Mucosa of descending colon (tissue), 3 donors: ENCODE data around the gene ZNF668. TPM values are rescaled to one million over a fixed set of nuclear protein-coding genes. Genes with fewer than 3 reads are reported as not detected.
A peak's percentile ranks its signal among the peaks of the same experiment; 100 is the strongest.

Source experiments
- ATAC-seq: fragments of 200-7000 bp; cut with Tn5 transposase; one replicate; pipeline ENCODE4 v1.9.1; 2020; ENCODE audit warnings: mild to moderate bottlenecking, moderate library complexity
- DNase-seq, 3 donors: peaks; one replicate each; pipeline ENCODE4 v3.0.0-alpha.2; 2020
- H3K36me3 ChIP-seq: fragments of 200-600 bp; one replicate; pipeline ENCODE4 v1.8.0; 2021; ENCODE audit warnings: low read depth, mild to moderate bottlenecking
- H3K4me1 ChIP-seq: fragments of 200-600 bp; one replicate; pipeline ENCODE4 v1.8.0; 2021; ENCODE audit warnings: low read depth, mild to moderate bottlenecking
- H3K4me3 ChIP-seq: fragments of 200-600 bp; one replicate; pipeline ENCODE4 v1.8.0; 2021; ENCODE audit warnings: mild to moderate bottlenecking
- H3K9me3 ChIP-seq: fragments of 200-600 bp; one replicate; pipeline ENCODE4 v1.8.0; 2021; ENCODE audit warnings: mild to moderate bottlenecking
- intact Hi-C, 2 donors: fragments of 100-400 bp; cut with DNase I in 1 of 2; cut with micrococcal nuclease in 1 of 2; formaldehyde crosslinking; loops; one replicate each; pipeline versions ENCODE4 v1.11.0 to v1.11.1; 2022; cut with DNase I, micrococcal nuclease
- total RNA-seq, 3 donors: library from RNA; stranded (reverse); fragmentation: NEBNext Ultra II Directional in 2 of 3; extraction: Animal tissue kit (Norgen Biotek cat#: 25700) in 2 of 3; gene quantifications; one replicate each; pipeline versions ENCODE4 v1.2.1 to v1.2.4, GENCODE V29; 2021 to 2023
- TF ChIP-seq, protein P1 (sequence below): fragments of 200-600 bp; IDR thresholded peaks from one replicate; pipeline ENCODE4 v1.8.0; 2022; ENCODE audit warnings: antibody characterized with exemption, mild to moderate bottlenecking
- donor health status: DM: no; HTN: no; CAD: no; lungs with moderate emphysema.
- donor health status: DM: no; HTN: no; CAD: no.
- donor health status: DM: no; HTN: yes; CAD: no.

ZNF668 gene
- total RNA-seq, 3 donors from 2014 or later: 8.3 to 10.2 (median 9.8) TPM

- TF ChIP-seq, protein P1, sequence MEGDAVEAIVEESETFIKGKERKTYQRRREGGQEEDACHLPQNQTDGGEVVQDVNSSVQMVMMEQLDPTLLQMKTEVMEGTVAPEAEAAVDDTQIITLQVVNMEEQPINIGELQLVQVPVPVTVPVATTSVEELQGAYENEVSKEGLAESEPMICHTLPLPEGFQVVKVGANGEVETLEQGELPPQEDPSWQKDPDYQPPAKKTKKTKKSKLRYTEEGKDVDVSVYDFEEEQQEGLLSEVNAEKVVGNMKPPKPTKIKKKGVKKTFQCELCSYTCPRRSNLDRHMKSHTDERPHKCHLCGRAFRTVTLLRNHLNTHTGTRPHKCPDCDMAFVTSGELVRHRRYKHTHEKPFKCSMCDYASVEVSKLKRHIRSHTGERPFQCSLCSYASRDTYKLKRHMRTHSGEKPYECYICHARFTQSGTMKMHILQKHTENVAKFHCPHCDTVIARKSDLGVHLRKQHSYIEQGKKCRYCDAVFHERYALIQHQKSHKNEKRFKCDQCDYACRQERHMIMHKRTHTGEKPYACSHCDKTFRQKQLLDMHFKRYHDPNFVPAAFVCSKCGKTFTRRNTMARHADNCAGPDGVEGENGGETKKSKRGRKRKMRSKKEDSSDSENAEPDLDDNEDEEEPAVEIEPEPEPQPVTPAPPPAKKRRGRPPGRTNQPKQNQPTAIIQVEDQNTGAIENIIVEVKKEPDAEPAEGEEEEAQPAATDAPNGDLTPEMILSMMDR: no peak
- H3K4me3 ChIP-seq: no peak overlapping the region
- H3K36me3 ChIP-seq: no peaks in the 10 kb centered on the region
- H3K9me3 ChIP-seq: no peaks in the 10 kb centered on the region
- DNase-seq: no peak
- ATAC-seq: peak; percentile 94
- H3K4me1 ChIP-seq: no peaks in the 10 kb centered on the region
- intact Hi-C loops: no loop called here
Measured at GRCh38 chr16:31052114-31052513, 21.9 kb downstream of the ZNF668 start.

DNA sequence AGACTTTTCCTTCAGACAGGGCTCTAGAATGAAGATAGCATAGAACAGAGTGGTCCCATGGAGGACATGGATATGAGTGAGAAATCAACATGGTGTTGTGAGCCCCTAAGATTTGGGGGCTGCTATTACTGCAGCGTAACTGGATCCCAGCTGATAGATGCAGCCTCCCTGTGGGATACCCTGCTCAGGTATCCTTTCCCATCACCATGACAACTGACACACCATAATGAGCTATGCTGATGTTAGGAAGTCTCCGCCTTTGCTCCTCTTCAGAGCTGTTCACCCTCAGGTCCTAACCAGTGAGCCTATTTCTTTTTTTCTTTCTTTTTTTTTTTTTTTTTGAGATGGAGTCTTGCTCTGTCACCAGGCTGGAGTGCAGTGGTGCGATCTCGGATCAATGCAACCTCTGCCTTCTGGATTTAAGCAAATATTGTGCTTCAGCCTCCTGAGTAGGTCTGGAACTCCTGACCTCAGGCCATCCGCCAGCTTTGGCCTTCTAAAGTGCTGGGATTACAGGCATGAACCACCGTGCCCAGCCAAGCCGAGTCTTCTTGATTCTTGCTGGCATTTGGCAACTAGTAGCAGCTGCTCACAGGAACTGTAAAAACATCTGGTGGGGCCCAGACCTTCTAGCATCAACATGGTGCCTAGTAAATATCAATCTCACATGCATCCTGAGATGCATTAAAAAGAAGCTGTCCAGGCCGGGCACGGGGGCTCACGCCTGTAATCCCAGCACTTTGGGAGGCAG is 23.6 kb downstream of the ZNF668 start:
- intact Hi-C loops: no loop called here
- no peaks in the 10 kb centered on the region for H3K4me1 ChIP-seq
- no peaks in the 10 kb centered on the region for H3K9me3 ChIP-seq
- TF ChIP-seq, protein P1: no peak
- H3K36me3 ChIP-seq: no peaks in the 10 kb centered on the region
- no peak for ATAC-seq
- no peak overlapping the region for H3K4me3 ChIP-seq
- no peak for DNase-seq

DNA sequence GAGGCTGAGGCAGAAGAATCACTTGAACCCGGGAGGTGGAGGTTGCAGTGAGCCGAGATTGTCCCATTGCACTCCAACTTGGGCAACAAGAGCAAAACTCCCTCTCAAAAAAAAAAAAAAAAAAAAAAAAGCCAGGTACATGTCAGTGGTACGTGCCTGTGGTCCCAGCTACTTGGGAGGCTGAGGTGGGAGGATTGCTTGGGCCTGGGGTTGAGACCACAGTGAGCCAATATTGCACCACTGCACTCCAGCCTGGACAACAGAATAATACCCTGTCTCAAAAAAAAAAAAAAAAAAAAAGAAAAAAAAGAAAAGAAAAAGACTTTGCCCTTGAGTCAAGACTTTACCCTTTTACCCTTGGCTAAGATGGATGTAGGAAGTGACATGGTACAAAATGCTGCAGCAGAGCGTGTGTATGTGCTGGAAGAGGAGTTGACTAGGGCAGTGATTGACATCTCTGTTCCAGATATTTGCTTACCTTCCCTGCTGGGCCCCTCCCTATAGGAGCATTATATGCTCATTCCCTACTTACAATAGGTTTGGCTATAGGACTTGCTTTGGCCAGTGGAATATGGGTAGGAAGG is 30.1 kb downstream of the ZNF668 start:
- TF ChIP-seq, protein P1: no peak
- intact Hi-C loops: no loop called here
- Histone ChIP-seq H3K4me3 (no peak overlapping the region), H3K9me3 (no peaks in the 10 kb centered on the region), H3K4me1 (no peaks in the 10 kb centered on the region), H3K36me3 (no peaks in the 10 kb centered on the region)
- DNase-seq (no peak), ATAC-seq (peak; percentile 58)

GRCh38 chr16:31043352-31043751 is 30.7 kb downstream of the ZNF668 start:
- TF ChIP-seq, protein P1: no peak
- no peaks in the 10 kb centered on the region for H3K4me1 ChIP-seq
- intact Hi-C loops: no loop called here
- DNase-seq (no peak), ATAC-seq (no peak)
- H3K4me3 ChIP-seq: no peak overlapping the region
- no peaks in the 10 kb centered on the region for H3K9me3 ChIP-seq
- H3K36me3 ChIP-seq: peaks cover 4% of the 10 kb centered on the region

GRCh38 chr16:31042866-31043265 is 31.2 kb downstream of the ZNF668 start:
- H3K4me3 ChIP-seq: no peak overlapping the region
- peaks cover 4% of the 10 kb centered on the region for H3K36me3 ChIP-seq
- ATAC-seq (no peak), DNase-seq (no peak)
- no peaks in the 10 kb centered on the region for H3K9me3 ChIP-seq
- intact Hi-C loops: no loop called here
- TF ChIP-seq, protein P1: no peak
- no peaks in the 10 kb centered on the region for H3K4me1 ChIP-seq
